Activated CD4-positive, alpha-beta T cell treated with anti-CD3 and anti-CD28 coated beads, Interleukin-2, Interleukin-4, amounts not matched to agents 100 ng/mL and 50 ng/mL, durations not matched to agents 16 hours and 8 hours (primary cell): Measurements from ENCODE around the gene EXO5.
"Not testable (repeated sequence)": the region's sequence is repeated elsewhere in the genome, so short reads cannot be mapped to it uniquely, and the experiment has no call there.

Experiments
- DNase-seq: peaks from one replicate; pipeline ENCODE4 v3.0.0-alpha.2; 2020; ENCODE audit warnings: low spot score

The EXO5 gene, protein sequence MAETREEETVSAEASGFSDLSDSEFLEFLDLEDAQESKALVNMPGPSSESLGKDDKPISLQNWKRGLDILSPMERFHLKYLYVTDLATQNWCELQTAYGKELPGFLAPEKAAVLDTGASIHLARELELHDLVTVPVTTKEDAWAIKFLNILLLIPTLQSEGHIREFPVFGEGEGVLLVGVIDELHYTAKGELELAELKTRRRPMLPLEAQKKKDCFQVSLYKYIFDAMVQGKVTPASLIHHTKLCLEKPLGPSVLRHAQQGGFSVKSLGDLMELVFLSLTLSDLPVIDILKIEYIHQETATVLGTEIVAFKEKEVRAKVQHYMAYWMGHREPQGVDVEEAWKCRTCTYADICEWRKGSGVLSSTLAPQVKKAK

GRCh38 chr1:40508375-40509341 lies at the start of gene EXO5:
EXO5 (plus strand) TSS chr1:40508767; CDS start chr1:40514545, 5,778 bp downstream.
- DNase-seq = peak; percentile 82

- DNase-seq = no peak
Measured at GRCh38 chr1:40462956-40463590, 45.5 kb upstream of the EXO5 start.

- no peak for DNase-seq
Measured at GRCh38 chr1:40469327-40469726, 39.2 kb upstream of the EXO5 start.

DNA sequence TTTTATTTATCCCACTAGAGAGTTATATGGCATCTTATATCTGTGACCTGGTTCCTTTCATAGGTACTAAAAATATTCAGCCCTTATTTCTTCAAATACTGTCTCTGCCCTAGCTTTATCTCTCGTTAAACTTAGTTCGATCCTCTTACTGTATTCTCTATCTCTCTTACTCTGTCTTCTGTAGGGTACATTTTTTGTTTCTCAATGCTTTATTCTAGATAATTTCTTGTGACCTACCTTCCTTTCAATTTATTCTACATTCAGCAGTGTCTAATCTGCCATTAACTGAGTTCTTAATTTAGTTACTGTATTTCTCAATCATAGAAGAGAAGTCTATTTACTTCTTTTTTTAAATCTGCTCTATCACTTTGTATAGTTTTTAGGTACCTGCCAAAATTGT lies 33.3 kb upstream of the EXO5 start:
- DNase-seq = no peak

DNA sequence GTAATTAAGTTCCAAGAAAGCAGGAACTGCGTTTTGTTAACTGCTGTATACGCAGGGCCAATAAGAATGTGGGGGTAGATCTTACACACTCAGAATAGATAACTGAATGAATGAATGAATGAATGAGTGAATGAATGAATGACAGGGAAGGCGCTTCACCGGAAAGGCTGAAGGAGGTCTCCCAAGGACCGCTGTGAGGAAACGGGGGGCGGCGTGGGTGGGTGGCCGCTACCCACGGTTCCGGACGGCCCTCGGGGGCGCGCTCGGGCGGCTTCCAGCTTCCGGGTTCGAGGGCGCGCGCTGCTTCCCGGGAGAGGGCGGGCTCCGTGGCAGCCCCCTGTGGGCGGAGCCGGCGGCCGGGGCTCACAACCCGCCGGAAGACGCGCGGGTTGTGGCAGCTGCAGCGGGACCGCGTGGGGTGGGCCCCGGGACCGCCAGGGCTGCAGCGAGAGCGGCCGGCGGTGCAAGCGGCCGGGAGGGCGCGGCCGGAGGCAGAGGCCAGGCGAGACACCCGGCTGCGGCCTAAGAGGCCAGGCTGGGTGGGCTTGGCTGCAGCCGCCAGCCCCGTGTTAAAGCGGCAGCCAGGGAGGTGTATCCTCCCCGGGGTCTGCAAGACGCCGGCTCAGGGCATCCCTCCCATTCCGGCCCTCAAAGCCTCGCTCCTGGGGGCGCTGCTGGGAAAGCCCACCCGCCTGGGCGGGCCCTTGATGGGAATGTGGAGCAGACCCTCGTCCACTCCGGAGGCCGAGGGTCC lies 31.5 kb upstream of the EXO5 start, which contains the start of gene ZFP69:
Gene ZFP69, plus strand, starts transcription at position 367 of the 754 bp plus-strand sequence. CDS start 2,072 bp downstream, outside the sequence.
- peak; percentile 48 for DNase-seq

- DNase-seq = no peak
Measured at GRCh38 chr1:40477678-40478053, 30.9 kb upstream of the EXO5 start.

- no peak for DNase-seq
Measured at GRCh38 chr1:40478276-40478675, 30.3 kb upstream of the EXO5 start.

DNA sequence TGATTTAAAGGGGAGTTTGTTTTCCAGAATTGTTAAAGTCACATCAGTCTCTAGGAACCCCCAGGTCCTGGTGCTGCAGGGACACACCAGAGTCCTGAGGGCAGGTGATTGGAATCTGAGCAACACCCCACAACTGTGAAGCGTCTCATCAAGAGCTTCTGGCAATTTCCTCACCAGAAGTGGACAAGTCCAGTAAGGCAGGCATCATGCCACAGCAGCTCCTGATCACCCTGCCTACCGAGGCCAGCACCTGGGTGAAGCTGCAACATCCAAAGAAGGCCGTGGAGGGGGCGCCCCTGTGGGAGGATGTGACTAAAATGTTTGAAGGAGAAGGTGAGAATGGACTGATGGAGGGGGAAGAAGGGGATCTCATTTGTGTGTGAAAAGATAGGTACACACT lies 29.4 kb upstream of the EXO5 start:
- no peak for DNase-seq

DNA sequence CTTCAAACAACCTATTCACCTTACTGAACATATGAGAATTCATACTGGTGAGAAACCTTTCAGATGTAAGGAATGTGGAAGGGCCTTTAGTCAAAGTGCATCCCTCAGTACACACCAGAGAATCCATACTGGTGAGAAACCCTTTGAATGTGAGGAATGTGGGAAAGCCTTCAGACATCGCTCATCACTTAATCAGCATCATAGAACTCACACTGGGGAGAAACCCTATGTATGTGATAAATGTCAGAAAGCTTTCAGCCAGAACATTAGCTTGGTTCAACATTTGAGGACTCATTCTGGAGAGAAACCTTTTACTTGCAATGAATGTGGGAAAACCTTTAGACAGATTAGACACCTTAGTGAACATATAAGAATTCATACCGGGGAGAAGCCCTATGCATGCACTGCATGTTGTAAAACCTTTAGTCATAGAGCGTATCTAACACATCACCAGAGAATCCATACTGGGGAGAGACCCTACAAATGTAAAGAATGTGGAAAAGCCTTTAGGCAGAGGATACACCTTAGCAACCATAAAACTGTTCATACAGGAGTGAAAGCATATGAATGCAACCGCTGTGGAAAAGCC lies 13.2 kb upstream of the EXO5 start:
- DNase-seq = no peak

DNA sequence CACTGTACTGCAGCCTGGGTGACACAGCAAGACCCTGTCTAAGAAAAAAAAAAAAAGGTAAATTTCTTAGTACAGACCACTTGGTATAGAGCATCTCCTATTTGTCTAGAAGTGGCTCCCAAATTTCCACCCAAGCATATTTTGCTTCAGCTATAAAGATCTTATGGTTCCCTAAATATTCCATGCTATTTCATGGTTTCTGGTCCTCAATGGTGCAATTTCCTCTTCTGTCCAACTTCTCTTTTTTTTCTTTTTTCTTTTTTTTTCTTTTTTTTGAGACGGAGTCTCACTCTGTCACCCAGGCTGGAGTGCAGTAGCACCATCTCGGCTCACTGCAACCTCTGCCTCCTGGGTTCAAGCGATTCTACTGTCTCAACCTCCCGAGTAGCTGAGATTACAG lies 5.9 kb upstream of the EXO5 start:
- not testable (repeated sequence) for DNase-seq

GRCh38 chr1:40507973-40508372 lies 594 bp upstream of the EXO5 start:
- no peak for DNase-seq

DNA sequence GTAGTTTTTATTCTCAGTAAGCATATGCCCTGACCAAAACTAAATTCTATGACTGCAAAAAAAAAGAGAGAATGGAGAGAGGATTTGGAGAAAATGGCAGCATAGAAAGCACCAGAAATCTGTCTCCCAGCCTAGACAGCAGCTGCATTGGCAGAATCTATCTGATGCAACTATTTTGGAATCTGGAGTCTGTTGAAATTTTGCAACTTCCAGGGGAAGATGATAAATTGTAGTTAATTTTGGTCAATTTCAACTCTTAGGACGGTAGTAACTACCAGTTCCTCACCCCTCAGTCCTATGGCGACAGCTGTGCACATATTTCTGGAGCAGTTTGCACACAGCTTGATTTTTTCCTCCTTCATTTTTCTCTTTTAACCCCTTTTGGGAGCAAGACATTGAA lies 10.9 kb downstream of the EXO5 start:
- no peak for DNase-seq

GRCh38 chr1:40530735-40531380 lies 22.3 kb downstream of the EXO5 start:
- DNase-seq = peak; percentile 6

- peak; percentile 91 for DNase-seq
Measured at GRCh38 chr1:40531381-40532061, 23.0 kb downstream of the EXO5 start, which contains the start of gene ZNF684. ZNF684 (plus strand) TSS chr1:40531637; CDS start chr1:40533167, 1,530 bp downstream.

DNA sequence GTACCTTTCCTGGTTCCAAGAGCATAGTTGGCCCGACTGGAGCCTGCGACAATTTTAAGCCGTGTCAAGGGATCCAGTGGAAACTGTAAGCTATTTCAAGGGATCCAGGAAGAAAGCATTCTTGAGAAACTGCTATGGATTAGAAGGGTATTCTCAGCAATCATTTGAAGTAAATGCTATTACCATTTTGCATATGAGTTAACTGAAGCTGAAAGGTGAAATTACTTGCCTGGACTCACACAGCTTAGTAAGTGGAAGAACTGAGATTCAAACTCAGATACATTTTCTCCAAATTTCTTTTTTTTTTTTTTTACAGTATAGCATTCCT lies 23.5 kb downstream of the EXO5 start:
- DNase-seq = no peak

GRCh38 chr1:40532844-40533424 lies 24.4 kb downstream of the EXO5 start:
- DNase-seq = peak; percentile 43

DNA sequence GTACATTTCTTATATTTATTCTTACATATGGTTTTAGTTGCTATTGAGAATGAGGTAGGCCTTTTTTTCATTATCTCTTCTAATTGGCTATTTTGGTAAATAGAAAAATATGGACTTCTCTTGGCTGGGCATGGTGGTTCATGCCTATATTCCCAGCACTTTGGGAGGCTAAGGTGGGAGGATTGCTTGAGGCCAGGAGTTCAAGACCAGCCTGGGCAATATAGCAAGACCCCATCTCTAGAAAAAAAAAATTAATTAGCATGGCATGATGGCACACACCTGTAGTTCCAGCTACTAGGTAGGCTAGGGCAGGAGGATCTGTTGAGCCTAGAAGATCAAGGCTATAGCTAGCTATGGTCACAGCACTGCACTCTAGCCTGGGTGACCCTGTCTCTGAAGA lies 26.0 kb downstream of the EXO5 start:
- DNase-seq = no peak

GRCh38 chr1:40535732-40536131 lies 27.2 kb downstream of the EXO5 start:
- no peak for DNase-seq

DNA sequence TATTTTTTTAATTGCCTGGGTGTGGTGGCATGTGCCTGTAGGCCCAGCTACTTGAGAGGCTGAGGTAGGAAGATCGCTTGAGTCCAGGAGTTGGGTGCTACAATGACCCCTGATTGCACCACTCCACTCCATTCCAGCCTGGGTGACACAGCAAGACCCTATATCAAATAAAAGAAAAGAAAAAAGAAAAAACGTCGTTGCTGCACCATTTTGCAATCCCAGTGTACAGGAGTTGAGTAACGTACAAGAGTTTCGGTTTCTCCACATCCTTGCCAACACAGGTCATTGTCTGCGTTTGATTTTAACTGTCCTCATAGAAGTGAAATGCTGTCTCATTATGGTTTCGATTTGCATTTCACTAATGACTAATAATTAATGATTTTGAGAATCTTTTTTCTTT lies 30.8 kb downstream of the EXO5 start:
- DNase-seq = no peak

- no peak for DNase-seq
Measured at GRCh38 chr1:40546957-40547356, 38.4 kb downstream of the EXO5 start.
